ENCODE data around the gene DECR2.

DNA sequence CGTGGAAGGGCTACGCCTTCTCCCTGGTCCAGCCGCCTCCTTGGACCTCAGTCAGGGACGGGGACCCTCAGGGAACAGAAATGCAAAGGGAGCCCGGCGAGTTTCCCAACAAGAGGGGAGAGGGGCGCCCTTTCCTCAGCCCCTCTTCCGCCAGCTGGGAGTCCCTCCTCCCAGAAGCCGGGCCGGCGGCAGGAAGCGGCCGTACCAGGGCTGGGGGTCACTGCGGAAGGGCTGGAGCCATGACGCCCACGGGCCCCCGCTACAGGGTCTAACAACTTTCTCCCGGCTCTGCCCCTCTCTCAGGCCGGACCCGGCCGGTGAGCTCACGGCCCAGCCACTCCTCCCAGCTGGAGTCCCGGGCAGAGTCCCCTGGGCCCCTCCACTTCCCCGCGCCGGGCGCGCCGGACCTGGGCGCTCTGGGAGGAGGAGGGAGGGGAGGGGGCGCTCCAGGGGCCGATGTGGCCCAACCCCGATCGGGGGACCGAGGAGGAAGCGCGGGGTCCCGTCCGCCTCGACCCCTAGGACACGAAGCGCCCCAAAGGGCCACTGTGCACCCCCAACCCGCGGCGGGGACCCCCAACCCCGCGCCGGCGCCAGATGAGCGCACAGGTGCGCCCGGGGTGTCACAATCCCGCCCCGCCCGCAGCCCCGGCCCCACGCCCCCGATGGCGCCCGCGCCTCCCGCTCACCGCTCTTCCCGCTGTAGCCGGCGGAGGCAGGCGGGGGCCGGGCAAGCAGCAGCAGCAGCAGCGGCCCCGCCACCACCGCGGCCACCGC is 20.5 kb upstream of the DECR2 start:
- no peak for TF ChIP-seq CTCF (IDR thresholded peaks at IDR 0.05)
- no peak for TF ChIP-seq POLR2A (IDR thresholded peaks at IDR 0.05)

Data from uterus (tissue), 2 donors.